GM18508 (cell line): Measurements from ENCODE around the gene DHDDS.
"Not testable (repeated sequence)": the region's sequence is repeated elsewhere in the genome, so short reads cannot be mapped to it uniquely, and the experiment has no call there.

Source experiments
- ATAC-seq: cut with Tn5 transposase; IDR thresholded peaks from one replicate; pipeline ENCODE4 v1.9.1; 2021; ENCODE audit warnings: moderate number of reproducible peaks; ENCODE audit not compliant: insufficient read depth, unreplicated experiment

Gene DHDDS

GRCh38 chr1:26474818-26475217 is 42.7 kb downstream of the DHDDS start:
- no peak for ATAC-seq

GRCh38 chr1:26475989-26476388 is 43.9 kb downstream of the DHDDS start:
- no peak for ATAC-seq

DNA sequence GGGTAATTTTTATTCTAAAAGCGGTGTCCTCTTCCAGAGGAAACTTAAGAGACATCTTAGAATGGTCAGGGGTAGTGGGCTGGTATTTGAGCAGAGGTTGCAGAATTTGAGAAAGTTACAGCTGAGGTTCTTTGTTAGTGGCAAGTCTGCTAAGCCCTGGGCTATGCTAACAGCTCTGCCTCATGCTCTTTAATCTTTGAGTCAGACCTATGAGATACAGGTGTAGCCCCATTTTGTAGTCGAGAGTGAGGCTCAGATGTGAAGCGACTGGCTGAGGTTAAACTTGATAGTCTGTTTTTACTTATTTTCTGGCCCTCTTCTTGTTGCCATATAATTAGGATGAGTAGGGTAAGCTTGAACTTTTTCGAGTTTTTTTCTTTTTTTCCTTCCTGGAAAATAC is 44.8 kb downstream of the DHDDS start:
- ATAC-seq, result no peak

GRCh38 chr1:26477446-26478152 is 45.5 kb downstream of the DHDDS start:
- ATAC-seq, result no peak

DNA sequence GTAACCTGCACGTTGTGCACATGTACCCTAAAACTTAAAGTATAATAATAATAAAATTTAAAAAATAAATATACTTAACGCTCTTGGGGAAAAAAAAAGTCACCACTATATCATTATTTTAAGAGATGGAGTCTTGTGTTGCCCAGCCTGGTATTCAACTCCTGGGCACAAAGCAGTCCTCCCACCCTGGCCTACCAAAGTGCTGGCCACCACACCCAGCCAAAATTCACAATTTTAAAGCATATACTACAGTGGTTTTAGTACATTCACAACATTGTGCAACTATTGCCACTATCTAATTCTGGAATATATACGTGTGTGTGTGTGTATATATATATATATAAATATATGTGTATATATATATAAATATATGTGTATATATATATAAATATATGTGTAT is 46.0 kb downstream of the DHDDS start:
- ATAC-seq, result no peak

GRCh38 chr1:26478988-26479387 is 46.9 kb downstream of the DHDDS start:
- ATAC-seq, result no peak

DNA sequence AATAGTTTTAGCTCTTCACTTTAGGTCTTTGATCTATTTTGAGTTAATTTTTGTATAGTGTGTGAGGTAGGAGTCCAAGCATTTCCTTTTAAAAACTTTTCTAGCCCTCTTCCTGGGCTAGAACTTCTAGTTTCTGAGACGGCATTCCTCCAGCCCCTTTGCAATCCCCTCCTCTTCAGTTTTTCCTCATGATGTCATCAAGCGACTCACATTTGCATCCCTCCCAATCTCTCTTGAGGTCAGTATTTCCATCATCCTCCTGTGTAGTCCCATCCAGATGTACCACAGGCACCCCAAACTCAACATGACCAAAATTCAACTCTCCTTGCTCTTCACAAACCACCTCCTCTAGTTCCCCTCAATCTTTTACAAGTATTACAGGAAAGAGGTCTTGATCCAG is 50.8 kb downstream of the DHDDS start:
- no peak for ATAC-seq

- no peak for ATAC-seq
Measured at GRCh38 chr1:26483980-26484379, 51.9 kb downstream of the DHDDS start.

GRCh38 chr1:26490155-26490554 is 58.0 kb downstream of the DHDDS start:
- ATAC-seq, result no peak

GRCh38 chr1:26493267-26493666 is 61.1 kb downstream of the DHDDS start:
- ATAC-seq, result no peak

DNA sequence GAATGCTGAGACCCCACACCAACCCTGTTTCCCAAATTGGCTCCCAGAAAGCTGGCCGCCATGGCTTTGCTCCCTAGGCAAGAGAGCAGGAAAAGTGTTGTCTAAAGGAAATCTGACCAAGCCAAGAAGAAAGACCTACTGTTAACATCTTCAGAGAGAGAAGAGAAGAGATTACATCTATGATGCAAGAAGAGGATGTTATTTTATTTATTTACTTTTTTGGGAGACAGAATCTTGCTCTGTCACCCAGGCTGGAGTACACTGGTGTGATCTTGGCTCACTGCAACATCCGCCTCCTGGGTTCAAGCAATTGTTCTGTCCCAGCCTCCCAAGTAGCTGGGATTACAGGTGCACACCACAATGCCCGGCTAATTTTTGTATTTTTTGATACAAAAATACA is 61.8 kb downstream of the DHDDS start:
- no peak for ATAC-seq

DNA sequence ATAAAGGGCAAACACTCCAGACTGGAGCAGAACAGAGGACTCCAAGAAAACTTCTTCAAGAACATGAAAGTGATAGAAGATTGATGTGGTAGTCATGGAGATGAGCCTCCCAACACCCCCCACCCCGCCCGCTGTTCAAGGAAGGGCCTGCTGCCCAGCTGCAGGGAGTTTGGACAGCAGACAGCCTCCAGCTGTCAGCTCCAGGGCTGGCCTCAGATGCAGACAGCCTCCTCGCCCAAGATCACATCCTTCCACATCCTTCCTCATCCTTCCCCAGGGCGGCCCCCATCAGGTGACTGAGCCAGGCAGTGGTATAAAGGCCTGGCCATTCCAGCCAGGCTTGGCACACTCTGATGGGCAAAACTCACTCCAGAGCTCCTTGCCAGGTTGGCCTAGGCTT is 64.7 kb downstream of the DHDDS start:
- ATAC-seq, result no peak

DNA sequence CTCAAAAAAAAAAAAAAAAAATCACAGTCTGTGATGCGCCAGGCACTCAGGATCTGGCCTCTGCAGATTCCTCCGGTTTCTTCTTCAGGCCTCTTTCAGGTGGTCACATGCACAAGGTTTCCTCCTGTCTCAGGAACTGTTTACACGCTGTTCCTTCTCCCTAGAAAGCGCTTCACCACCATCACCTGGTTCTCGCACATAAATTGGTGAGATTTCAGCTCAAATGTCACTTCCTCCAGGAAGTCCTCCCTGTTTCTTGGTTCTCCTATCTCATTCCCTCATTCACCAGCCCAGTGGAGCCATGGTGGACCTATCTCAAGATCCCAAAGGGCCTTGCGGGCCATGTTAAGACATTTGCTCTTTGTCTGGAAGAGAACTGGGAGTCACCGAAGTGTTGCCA is 66.8 kb downstream of the DHDDS start:
- no peak for ATAC-seq

DNA sequence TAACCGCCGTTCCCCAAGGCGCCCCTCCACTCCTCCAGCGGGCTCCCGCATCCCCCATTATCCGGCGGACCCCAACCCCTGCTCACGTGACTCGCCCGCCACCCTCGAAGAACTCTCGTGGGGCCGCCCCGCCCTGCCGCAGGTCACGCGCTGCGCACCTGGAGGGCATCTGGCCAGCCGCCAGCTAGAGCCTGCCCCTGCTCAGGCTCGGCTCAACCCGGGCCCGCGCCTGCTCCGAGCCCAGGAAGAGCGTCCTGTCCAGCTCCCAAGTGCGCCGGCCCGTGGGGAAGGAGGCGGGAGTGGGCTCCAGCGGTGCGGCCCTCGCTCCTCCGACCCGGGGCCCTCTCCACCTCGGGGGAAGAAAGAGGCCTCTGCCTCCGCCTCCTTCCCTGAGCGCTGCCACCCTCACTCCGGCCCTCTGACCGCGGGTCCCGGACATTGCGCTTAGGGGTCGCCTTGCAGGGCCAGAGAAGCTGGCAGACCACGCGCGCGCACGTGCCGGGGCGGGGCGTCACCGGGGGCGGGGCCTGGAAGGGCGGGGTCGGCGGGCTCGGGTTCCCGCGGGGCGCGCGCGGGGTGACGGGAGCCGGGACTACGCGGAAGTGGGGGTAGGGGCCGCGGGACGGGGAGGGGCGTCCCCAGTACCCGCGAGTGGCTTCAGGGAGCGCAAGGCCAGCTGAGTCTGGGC is 68.5 kb downstream of the DHDDS start:
- ATAC-seq, result no peak

GRCh38 chr1:26510711-26511110 is 78.6 kb downstream of the DHDDS start:
- ATAC-seq, result not testable (repeated sequence)

DNA sequence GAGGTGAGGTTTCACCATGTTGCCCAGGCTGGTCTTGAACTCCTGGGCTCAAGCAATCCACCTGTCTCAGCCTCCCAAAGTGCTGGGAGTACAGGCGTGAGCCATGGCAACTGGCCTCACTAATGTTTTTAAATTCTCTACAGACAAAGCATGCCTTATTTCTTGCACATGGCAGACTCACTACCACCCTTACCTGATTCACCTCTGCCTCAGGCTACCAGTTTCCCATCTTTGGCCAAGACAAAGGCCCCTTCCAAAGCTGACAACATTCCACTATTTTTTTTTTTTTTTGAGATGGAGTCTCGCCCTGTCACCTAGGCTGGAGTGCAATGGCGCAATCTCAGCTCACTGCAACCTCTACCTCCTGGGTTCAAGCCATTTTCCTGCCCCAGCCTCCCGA is 83.7 kb downstream of the DHDDS start:
- not testable (repeated sequence) for ATAC-seq

DNA sequence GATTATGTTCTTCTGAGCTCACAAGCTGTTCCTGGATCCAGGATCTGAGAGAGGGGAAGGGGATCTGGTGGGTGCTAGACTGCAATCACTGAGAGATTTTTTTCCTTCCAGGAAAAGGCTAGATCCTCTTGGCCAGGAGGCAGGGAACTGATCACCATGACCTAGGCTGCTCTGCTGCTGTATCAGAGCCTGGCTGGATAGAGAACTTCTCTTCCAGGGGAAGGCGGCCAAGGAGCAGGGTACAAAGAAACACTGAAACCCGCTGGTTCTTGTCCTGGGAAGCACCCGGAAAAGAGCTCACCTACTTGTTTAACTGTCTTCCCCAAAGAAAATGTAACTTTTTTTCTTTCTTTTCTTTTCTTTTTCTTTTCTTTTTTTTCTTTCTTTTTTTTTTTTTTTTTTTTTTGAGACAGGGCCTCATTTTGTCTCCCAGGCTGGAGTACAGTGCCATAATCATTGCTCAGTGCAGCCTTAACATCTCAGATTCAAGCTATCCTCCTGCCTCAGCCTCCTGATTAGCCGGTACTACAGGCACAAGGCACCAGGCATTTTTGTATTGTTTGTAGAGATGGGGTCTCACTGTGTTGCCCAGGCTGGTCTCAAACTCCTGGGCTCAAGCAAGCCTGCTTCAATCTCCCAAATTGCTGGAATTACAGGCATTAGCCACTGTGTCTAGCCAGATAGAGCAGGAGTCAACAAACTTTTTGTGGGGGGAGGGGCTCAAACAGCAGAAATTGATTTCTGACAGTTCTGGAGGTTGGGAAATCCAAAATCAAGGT is 85.1 kb downstream of the DHDDS start:
- no peak for ATAC-seq

DNA sequence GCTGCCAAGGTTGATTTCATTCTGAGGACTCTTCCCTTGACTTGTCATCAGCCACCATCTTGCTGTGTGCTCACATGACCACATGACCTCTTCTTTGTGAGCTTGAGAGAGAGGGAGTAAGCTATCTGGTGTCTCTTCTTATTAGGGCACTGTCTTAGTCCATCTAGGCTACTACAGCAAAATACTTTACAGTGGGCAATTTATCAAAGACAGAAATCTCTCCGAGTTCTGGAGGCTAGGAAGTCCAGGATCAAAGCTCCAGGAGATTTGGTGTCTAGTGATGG is 85.6 kb downstream of the DHDDS start:
- ATAC-seq, result no peak

DNA sequence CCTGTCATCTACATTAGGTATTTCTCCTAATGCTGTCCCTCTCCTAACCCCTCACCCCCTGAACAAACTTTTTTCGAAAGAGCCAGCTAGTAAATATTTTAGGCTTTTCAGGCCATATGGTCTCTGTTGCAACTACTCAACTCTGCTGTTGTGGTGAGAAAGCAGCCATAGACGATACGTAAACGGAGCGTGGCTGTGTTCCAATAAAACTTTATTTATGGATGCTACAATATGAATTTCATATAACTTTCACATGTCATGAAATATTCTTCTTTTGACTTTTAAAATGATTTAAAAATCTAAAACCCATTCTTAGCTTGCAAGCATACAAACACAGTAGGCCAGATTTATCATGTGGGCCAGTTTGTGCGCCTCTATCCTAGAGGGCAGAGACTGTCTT is 86.2 kb downstream of the DHDDS start:
- ATAC-seq, result no peak

GRCh38 chr1:26520339-26520738 is 88.2 kb downstream of the DHDDS start:
- ATAC-seq, result no peak
